Stimulated activated CD4-positive, alpha-beta T cell treated with anti-CD3 and anti-CD28 coated beads, TNF-alpha, amount 100 ng/mL, for 48 hours (primary cell): ENCODE results near the gene PRKAR1B.
"Not testable (repeated sequence)": the region's sequence is repeated elsewhere in the genome, so short reads cannot be mapped to it uniquely, and the experiment has no call there.

Experiments
- DNase-seq, 3 donors: peaks; one replicate each; pipeline ENCODE4 v3.0.0-alpha.2; 2020; ENCODE audit warnings: low read depth in 3 of 3

Gene PRKAR1B

GRCh38 chr7:556837-557557 is 170.1 kb downstream of the PRKAR1B start:
- DNase-seq: no peak

GRCh38 chr7:556291-556826 is 170.7 kb downstream of the PRKAR1B start:
- DNase-seq: no peak

- no peak for DNase-seq
Measured at GRCh38 chr7:555551-556160, 171.4 kb downstream of the PRKAR1B start.

GRCh38 chr7:553636-554111 is 173.4 kb downstream of the PRKAR1B start:
- DNase-seq: no peak

GRCh38 chr7:552868-553635 is 174.0 kb downstream of the PRKAR1B start:
- DNase-seq: no peak

- not testable (repeated sequence) for DNase-seq
Measured at GRCh38 chr7:552151-552867, 174.8 kb downstream of the PRKAR1B start.

- DNase-seq: not testable (repeated sequence)
Measured at GRCh38 chr7:551615-551970, 175.5 kb downstream of the PRKAR1B start.

GRCh38 chr7:550881-551614 is 176.0 kb downstream of the PRKAR1B start:
- DNase-seq: no peak

- no peak for DNase-seq
Measured at GRCh38 chr7:549891-550625, 177.0 kb downstream of the PRKAR1B start.

- DNase-seq: no peak
Measured at GRCh38 chr7:549066-549890, 177.8 kb downstream of the PRKAR1B start.

GRCh38 chr7:548401-548800 is 178.7 kb downstream of the PRKAR1B start:
- no peak for DNase-seq

GRCh38 chr7:545470-545869 is 181.6 kb downstream of the PRKAR1B start:
- DNase-seq: no peak

- DNase-seq: no peak
Measured at GRCh38 chr7:544338-545221, 182.5 kb downstream of the PRKAR1B start.

GRCh38 chr7:543501-544337 is 183.4 kb downstream of the PRKAR1B start:
- no peak for DNase-seq

- no peak for DNase-seq
Measured at GRCh38 chr7:542713-543500, 184.2 kb downstream of the PRKAR1B start.

- DNase-seq: no peak
Measured at GRCh38 chr7:542131-542712, 184.9 kb downstream of the PRKAR1B start.
